ENCODE data around the gene RAB11FIP4. TPM values are rescaled to one million over a fixed set of nuclear protein-coding genes. Genes with fewer than 3 reads are reported as not detected.

RAB11FIP4 gene
- total RNA-seq, 1 experiment from 2014 or later = 6.7 TPM

DNA sequence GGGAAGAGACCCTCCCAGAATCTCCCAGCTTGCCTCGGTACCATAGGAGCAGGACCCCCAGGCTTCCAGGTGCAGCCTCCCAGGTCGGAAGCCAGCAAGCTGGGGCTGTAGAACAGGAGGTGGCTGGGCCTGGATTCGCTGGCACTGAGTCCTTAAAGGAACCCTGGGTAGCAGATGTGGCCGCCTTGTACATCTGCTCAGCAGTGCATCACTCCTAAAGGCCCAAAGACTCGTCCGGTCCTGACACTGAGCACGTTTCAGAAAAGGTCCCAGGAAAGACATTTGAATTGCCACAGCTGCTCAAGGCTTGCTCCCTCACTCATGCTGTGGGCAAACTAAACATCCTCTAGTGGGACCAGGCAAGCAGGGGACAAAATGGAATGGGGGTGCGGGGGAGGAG lies 172.8 kb downstream of the RAB11FIP4 start:
- in situ Hi-C loops (cut with HindIII; ENCODE audit: low pct_unique_long_range_greater_than_20kb, low sequenced_read_pairs) = no loop called here
- DNase-seq (ENCODE audit: low read depth) = no peak

DNA sequence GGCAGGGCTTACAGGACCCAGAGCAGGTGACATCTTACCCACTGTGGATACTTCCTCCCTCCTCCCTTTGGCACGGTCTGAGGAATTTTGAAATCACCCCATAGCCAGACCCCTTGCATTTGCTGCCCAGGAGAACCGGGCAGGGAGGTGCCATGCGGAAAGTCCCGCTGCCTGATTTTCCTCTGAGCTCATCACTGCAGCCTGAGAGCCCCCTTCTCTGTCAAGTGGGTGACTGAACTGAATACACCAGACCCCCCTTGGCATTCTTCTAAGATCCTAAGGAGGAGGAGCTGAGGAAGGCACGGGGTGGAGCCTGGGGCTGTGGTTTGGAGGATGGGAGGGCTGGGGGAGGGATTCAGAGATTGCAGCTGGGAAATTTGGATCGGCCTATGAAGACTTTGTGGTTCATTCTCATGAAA lies 173.4 kb downstream of the RAB11FIP4 start:
- in situ Hi-C loops (cut with HindIII; ENCODE audit: low pct_unique_long_range_greater_than_20kb, low sequenced_read_pairs) = no loop called here
- DNase-seq (ENCODE audit: low read depth) = peak; percentile 44

DNA sequence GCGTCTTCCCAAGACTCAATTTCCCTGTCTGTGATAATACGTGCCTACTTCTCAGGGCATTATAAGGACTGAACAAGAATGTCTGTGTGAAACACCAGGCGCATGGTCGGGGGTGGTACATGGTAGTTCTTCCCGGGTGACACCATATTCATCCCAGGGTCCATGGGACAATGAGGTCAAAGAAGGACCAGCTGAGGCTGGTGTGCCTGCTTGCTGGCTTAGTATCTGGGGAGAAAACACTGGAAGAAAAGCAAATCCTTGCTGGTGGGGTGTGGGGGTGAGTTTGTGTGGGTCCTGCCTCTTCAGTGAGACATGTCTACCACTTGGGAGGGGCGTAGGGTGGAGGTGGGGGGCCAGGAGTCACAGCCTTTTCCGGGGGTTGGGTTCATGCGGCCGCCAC lies 174.2 kb downstream of the RAB11FIP4 start:
- no peak for DNase-seq (ENCODE audit: low read depth)
- in situ Hi-C loops (cut with HindIII; ENCODE audit: low pct_unique_long_range_greater_than_20kb, low sequenced_read_pairs) = no loop called here

DNA sequence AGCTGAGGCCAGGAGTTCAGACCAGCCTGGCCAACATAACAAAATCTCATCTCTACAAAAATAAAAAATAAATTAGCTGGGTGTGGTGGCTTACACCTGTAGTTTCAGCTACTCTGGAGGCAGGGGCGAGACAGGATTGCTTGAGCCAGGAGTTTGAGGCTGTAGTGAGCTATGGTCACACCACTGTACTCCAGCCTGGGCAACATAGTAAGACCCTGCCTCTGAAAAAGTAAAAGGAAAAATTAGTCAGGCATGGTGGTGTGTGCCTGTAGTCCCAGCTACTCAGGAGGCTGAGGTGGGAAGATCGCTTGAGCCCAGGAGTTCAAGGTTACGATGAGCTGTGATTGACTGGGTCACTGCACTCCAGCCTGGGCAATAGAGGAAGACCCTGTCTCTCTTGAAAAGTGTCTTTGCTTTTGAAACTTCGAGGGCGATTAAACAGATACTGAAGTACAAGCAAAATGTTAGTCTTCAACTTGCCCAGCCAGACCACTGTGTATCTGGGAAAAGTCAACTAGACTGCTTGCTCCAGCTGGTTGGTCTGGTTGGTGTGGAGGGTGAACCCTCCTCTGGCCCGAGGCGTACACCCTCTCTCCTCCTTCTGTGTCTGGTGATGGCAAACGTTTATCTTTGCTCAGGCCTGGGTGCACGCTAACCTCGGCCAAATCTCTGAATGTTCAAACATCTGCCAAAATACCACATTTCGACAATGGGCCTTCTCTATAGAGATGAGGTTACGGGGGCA lies 174.9 kb downstream of the RAB11FIP4 start:
- DNase-seq (ENCODE audit: low read depth) = no peak
- in situ Hi-C loops (cut with HindIII; ENCODE audit: low pct_unique_long_range_greater_than_20kb, low sequenced_read_pairs) = no loop called here

DNA sequence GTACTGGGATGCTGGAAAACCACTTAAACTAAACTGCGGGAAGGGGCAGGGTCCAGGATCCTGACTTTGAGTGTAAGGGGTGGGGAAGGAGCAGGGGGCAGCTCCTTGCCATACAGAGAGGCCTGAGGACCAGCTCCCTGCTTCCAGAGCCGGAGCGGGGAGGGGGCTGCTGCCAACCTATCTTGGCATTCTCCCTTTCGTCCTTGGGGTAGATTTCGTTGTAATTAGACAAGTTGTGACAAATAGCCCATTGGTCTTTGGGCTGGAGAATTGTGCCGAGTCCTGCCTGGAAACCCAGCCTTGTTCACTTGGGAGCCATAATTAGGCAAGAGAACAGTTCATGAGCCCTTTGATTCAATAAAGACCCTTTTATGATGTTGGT lies 175.5 kb downstream of the RAB11FIP4 start:
- DNase-seq (ENCODE audit: low read depth) = no peak
- in situ Hi-C loops (cut with HindIII; ENCODE audit: low pct_unique_long_range_greater_than_20kb, low sequenced_read_pairs) = no loop called here

DNA sequence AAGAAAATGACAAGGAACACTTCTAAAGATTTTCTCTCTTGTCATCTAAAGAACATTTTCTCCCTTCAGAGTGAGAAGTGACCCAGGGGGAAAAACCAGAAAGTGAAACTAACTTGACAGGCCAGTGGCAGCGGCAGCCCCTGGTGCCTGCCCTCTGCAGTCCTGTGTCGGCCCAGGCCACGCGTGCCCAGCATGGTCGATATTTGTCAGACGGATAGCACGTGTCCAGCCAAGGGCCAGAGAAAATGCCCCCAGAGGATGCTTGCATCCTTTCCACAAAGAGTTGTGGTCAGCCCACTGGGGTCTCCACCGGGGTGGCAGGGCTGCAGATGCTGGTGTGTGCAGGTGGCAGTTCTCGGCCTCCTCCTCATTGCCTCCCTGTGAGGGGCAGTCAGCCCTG lies 176.6 kb downstream of the RAB11FIP4 start:
- in situ Hi-C loops (cut with HindIII; ENCODE audit: low pct_unique_long_range_greater_than_20kb, low sequenced_read_pairs) = no loop called here
- DNase-seq (ENCODE audit: low read depth) = no peak

DNA sequence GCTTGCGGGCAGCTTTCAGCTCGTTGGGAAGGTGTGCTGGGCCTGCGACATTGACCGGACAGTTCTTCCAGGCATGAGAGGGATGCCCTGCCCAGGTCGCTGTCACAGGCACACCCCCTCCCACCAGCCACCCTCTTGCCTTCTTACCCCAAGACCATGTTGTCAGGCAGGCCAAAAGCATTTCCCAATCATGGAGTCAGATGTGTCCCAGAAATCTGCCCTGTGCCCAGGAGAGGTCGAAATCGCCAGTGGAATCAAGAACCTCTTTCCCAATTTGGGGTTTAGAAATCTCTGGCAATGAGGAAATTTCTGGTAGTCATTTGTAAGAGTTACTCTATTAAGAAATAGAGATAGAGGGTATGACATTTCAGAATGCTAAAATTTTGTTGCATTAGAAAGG lies 177.1 kb downstream of the RAB11FIP4 start:
- DNase-seq (ENCODE audit: low read depth) = no peak
- in situ Hi-C loops (cut with HindIII; ENCODE audit: low pct_unique_long_range_greater_than_20kb, low sequenced_read_pairs) = no loop called here

DNA sequence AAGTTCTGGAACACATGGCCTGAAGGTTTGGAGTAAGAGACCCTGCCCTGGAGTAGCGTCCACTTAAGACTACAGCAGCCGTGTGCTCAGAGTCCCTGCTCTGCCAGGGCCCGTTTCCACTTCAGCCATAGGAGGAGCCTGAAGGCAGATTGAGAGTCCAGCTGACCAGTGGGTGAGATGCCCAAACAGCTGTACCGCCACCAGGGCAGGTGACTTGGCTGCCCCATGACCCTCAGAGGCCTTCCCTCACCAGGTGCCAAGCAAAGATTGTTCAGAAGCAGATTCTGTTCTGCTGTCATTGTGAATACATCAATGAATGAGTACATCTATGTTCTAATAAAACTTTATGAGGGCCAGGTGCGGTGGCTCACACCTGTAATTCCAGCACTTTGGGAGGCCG lies 178.8 kb downstream of the RAB11FIP4 start:
- in situ Hi-C loops (cut with HindIII; ENCODE audit: low pct_unique_long_range_greater_than_20kb, low sequenced_read_pairs) = no loop called here
- DNase-seq (ENCODE audit: low read depth) = no peak

DNA sequence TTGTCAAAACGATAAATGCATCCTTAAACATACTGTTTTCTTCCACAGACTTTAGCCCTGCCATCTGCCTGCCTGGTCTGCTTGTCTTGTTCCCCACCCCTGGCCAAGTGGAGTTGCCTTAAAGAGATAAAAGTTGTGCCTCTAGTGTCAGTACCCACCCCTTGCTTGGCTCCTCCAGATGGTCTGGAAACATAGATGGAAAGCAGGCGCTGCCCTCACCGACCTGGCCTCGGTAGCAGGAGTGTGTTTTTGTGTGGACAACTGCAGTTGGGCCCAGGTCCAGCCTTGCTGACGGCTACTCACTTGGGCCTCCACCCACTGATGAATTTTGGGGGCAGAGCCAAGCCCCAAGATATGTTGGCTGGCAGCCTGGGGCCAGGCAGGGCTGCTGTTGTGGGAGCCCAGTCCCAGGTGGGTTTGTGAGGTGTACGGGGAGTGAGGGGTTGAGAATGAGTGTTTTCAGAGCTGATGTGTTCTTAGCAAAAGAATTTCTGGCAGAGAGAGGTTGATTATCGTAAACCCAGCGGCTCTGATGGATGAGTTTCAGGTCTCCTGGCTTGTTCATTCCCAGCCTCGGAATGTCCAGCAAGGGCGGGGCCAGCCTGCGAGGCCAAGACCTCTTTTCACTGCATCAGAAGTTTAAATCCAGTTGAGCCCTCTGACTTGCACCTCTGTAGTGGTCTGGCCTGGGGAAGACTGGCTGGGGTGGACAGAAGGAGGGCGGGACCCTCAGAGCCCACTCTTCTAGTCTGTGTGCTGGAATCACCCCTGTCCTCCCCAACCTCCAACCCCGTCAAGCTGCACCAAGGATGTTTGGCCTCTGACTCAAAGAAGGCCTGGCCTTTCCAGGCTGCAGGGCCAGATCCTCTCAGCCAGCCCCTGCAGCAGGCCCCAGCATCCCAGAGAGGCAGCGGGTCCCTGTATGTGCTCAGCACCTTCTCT lies 179.7 kb downstream of the RAB11FIP4 start:
- peak; percentile 39 for DNase-seq (ENCODE audit: low read depth)
- in situ Hi-C loops (cut with HindIII; ENCODE audit: low pct_unique_long_range_greater_than_20kb, low sequenced_read_pairs) = no loop called here

DNA sequence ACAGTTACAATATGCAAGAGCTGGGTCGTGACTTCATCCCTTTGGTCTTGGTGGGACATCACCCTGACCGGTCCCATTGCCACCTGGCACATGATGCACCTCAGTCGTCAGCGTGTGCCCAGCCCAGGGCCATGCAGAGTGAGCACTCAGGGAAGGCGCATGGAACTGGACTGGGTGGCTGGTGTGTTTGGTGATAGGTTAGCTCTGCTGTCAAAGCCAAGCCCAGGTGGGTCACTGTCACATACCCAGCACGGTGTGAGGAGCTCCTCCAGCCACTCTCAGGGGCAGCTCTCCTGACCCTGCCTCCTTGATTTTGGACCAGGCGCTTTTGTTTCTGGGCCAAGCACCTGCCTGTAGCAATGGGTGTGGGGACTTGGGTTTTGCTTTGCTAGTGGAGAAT lies 180.9 kb downstream of the RAB11FIP4 start:
- in situ Hi-C loops (cut with HindIII; ENCODE audit: low pct_unique_long_range_greater_than_20kb, low sequenced_read_pairs) = no loop called here
- DNase-seq (ENCODE audit: low read depth) = no peak

DNA sequence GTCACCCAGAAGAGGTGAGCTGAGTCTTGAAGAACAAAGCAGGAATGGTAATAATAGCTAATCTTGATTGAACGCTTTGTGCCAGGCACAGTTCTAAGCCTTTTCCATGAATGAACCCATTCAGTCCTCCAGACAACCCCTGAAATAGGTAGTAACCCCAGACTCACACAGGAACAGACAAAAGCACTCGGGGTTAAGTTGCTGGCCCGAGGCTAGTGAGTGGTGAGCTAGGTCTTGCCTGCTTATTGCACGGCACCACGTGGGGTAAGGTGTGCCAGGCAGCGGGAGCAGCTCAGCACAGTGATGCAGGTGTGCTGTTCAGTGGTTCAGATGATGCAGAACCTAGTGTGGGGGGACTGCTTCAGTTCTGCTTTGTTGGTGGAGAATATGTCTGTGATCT lies 181.6 kb downstream of the RAB11FIP4 start:
- in situ Hi-C loops (cut with HindIII; ENCODE audit: low pct_unique_long_range_greater_than_20kb, low sequenced_read_pairs) = no loop called here
- DNase-seq (ENCODE audit: low read depth) = no peak

DNA sequence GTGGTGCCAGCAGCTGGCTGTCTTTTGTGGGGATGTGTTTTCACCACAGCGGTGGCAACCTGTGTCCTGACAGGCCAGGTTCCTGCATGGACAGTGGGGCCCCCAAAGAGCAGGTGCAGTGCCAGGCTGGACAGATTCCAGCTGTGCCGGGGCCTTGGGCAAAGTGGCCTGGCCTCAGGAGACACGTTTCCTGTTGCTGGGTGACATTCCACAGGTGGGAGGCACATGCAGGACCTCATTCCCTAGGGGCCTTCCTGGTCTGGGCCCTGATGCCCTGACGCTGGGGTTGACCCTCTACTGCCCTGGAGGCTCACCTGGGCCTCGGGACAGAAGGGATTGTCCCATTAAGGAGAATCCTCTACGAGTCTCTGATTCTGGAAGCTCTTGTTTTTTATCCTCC lies 182.4 kb downstream of the RAB11FIP4 start:
- in situ Hi-C loops (cut with HindIII; ENCODE audit: low pct_unique_long_range_greater_than_20kb, low sequenced_read_pairs) = no loop called here
- no peak for DNase-seq (ENCODE audit: low read depth)

DNA sequence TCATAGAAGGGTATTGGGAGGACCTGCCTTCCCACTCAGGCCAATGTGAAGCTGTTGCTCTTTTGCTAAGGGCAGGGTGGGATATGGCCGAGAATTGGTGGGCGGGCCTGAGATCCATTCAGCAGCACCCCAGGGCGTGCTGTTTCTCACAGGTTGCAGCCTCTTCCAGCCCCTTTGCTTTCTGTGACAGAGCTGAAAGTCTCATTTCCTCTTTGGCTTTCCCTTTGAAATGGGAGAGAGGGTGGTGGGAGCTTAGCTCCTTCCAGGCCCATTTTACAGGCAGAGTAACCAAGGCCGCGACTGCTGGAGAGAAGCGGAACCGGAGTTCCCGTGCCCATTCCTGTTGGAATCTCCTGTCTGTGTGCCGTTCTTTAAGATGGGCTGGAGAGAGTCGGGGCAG lies 183.0 kb downstream of the RAB11FIP4 start:
- no peak for DNase-seq (ENCODE audit: low read depth)
- in situ Hi-C loops (cut with HindIII; ENCODE audit: low pct_unique_long_range_greater_than_20kb, low sequenced_read_pairs) = no loop called here

DNA sequence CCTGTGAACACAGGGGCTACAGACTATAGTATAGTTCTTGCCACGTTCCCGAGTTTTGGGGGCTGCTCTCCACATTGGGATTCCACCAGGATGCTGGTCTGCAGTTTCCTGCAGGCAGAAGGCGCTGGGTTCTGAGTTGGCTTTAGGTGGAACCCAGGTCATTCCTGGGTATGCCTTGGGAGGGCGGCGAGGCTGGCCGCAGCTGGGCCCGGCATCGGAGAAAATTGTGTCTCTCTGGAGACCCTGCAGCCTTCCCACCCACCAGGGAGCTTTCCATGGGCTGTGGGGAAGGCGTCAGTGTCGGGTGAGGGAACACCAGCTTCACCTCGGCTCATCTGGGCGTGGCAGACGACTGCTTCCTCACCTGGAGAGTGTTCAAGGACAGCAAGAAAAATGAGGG lies 183.6 kb downstream of the RAB11FIP4 start:
- in situ Hi-C loops (cut with HindIII; ENCODE audit: low pct_unique_long_range_greater_than_20kb, low sequenced_read_pairs) = no loop called here
- DNase-seq (ENCODE audit: low read depth) = no peak

DNA sequence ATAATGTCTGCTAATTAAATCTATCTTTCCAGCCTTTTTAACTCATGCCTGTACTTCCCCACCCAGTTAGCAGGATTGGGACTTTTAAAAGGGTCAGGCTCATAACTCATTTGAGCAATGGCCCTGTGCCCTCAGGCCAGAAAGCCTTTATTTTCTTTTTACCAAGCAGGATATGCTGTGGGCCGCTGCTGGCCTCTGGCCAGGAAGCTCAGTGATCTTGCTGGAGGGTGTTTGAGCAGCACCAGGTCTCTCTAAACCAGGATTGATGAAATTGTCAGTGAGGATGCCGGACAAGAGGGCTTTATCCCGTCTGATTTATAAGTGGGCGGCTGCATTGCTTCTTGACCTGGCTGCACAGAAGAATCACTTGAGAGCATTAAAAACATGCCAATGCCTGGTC lies 187.8 kb downstream of the RAB11FIP4 start:
- in situ Hi-C loops (cut with HindIII; ENCODE audit: low pct_unique_long_range_greater_than_20kb, low sequenced_read_pairs) = no loop called here
- DNase-seq (ENCODE audit: low read depth) = peak; percentile 36

DNA sequence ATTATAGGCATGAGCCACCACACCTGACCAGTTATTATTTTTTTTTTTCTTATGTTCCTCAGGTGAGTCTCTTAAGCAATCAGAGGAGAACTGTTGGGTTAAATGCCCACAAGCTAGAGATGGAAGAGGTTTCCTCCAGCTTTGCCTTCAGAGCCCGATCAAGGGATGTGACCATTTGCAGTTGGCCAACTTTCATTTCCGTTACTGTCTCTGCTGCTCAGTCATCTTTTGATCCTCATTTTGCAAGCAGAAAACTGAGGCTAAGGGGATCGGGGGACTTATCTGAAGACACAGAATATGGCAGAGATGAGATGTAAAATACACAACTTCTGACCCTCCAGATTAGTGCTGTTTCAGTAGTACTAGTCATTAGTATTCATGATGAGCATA lies 188.8 kb downstream of the RAB11FIP4 start:
- no peak for DNase-seq (ENCODE audit: low read depth)
- in situ Hi-C loops (cut with HindIII; ENCODE audit: low pct_unique_long_range_greater_than_20kb, low sequenced_read_pairs) = no loop called here

DNA sequence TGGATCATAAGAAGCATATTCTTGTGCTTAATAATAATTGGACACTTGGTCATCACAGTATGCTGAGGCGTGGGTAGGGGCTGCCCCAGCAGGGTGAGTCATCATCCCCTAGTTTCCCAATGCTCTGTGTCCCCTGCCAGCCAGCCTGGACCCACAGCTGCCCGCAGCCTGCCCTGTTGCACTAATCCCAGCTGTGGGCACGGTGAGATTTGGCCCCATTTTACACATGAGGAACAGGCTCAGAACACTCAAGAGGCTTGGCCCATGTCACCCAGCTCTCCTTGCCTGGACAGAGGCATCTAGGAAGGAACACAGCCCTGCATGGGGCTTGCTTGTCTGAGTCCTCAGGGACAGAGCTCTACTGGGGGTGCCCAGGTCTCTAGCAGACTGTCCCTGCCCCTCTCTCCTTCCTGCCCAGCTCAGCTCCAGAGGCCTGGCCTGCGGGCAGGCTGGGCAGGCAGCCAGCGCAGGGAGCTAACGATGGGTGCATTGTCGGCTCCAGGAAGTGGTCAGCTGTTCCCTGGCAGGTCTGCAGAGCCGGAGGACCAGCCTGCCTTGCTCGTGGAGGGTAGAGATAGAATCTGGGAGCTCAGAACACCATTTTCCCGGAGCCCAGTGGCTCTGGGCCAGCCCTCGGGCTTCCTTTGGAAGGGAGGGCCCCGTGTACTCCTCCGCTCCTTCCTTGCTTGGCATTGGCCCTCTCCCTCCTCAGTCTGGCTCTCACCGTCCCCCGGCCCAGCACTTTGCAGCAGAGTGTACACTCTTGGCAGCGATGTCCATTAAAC lies 189.4 kb downstream of the RAB11FIP4 start:
- in situ Hi-C loops (cut with HindIII; ENCODE audit: low pct_unique_long_range_greater_than_20kb, low sequenced_read_pairs) = no loop called here
- peak; percentile 48 for DNase-seq (ENCODE audit: low read depth)

DNA sequence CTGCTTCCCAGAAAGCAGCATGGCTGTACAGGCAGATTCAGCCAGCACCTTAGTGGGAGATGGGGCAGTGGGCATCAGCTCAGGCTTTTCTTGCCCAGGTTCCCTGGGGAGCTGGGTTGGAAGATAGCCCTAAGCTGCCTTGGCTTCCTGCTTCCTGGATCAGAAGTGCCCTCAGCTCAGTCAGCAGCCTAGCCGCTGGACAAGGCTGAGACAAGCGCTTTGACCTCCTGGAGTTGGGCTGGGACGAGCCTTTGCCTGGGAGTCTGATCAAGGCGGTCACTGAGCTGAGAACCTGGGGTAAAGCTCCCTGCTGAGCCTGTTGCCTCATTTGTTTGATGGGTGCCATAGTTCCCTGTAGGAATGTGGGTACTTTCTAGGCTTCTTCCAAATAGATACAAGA lies 190.0 kb downstream of the RAB11FIP4 start:
- in situ Hi-C loops (cut with HindIII; ENCODE audit: low pct_unique_long_range_greater_than_20kb, low sequenced_read_pairs) = no loop called here
- DNase-seq (ENCODE audit: low read depth) = no peak
